Right ventricle myocardium inferior (tissue), 1 donor: ENCODE data around the gene HPS5. TPM values are rescaled to one million over a fixed set of nuclear protein-coding genes. Genes with fewer than 3 reads are reported as not detected.
"Not testable (repeated sequence)": the region's sequence is repeated elsewhere in the genome, so short reads cannot be mapped to it uniquely, and the experiment has no call there.

ENCODE experiments used
- ATAC-seq: fragments of 200-7000 bp; cut with Tn5 transposase; one replicate; pipeline ENCODE4 v1.9.1; 2020; ENCODE audit warnings: mild to moderate bottlenecking, moderate library complexity
- DNase-seq: peaks from one replicate; pipeline ENCODE4 v3.0.0; 2021; ENCODE audit errors: missing footprints
- intact Hi-C: fragments of 100-400 bp; cut with DNase I; formaldehyde crosslinking; loops from one replicate; pipeline ENCODE4 v1.11.0; 2022
- total RNA-seq: library from RNA; stranded (reverse); fragmentation: NEBNext Ultra II Directional; extraction: Animal tissue kit (Norgen Biotek cat#: 25700); gene quantifications from one replicate; pipeline ENCODE4 v1.2.1, GENCODE V29; 2021
- donor health status: DM: no; HTN: yes; CAD: no; lungs with severe emphysema.

HPS5 gene
- total RNA-seq, 1 donor from 2014 or later = 10.5 TPM

GRCh38 chr11:18248561-18248960, 73.4 kb downstream of the HPS5 start, which contains the start of gene SAA2:
SAA2 (minus strand) TSS chr11:18248668; CDS start chr11:18248011, 657 bp downstream.
- DNase-seq (no peak), ATAC-seq (no peak)
- intact Hi-C loops = no loop called here

GRCh38 chr11:18247191-18247581, 74.8 kb downstream of the HPS5 start:
- ATAC-seq, intact Hi-C loops, DNase-seq: not testable (repeated sequence)

- ATAC-seq, DNase-seq, intact Hi-C loops: not testable (repeated sequence)
These were observed 75.4 kb downstream of the HPS5 start for GRCh38 chr11:18246379-18247190.

GRCh38 chr11:18245396-18245795, 76.5 kb downstream of the HPS5 start:
- intact Hi-C loops = no loop called here
- no peak for DNase-seq
- no peak for ATAC-seq

- ATAC-seq (no peak), DNase-seq (no peak)
- intact Hi-C loops = no loop called here
These were observed 78.1 kb downstream of the HPS5 start for GRCh38 chr11:18243783-18244362.

- no peak for ATAC-seq
- no peak for DNase-seq
- intact Hi-C loops = no loop called here
These were observed 82.3 kb downstream of the HPS5 start for GRCh38 chr11:18239655-18240054.

GRCh38 chr11:18236664-18237356, 85.1 kb downstream of the HPS5 start, which contains the start of gene SAA4:
SAA4 (minus strand) TSS chr11:18236802; CDS start chr11:18235926, 876 bp downstream.
- ATAC-seq (no peak), DNase-seq (no peak)
- intact Hi-C loops = no loop called here

GRCh38 chr11:18235394-18236334, 86.3 kb downstream of the HPS5 start:
- intact Hi-C loops = no loop called here
- DNase-seq (no peak), ATAC-seq (no peak)

GRCh38 chr11:18233912-18234311, 88.0 kb downstream of the HPS5 start:
- ATAC-seq (no peak), DNase-seq (no peak)
- intact Hi-C loops = no loop called here

GRCh38 chr11:18230859-18231258, 91.1 kb downstream of the HPS5 start:
- ATAC-seq (no peak), DNase-seq (no peak)
- intact Hi-C loops = no loop called here

GRCh38 chr11:18229501-18229900, 92.4 kb downstream of the HPS5 start:
- no peak for ATAC-seq
- intact Hi-C loops = no loop called here
- DNase-seq = no peak

Other genes starting within 250 kb of the HPS5 start
- gene SAAL1, start 216.1 kb downstream of the HPS5 start, total RNA-seq = 7.9 TPM
- not detected for gene MRGPRX3, start 189.6 kb downstream of the HPS5 start, total RNA-seq
- gene MRGPRX4, start 149.3 kb downstream of the HPS5 start, total RNA-seq = not detected
- gene SAA4, start 85.3 kb downstream of the HPS5 start, total RNA-seq = not detected
- 1.8 TPM for gene SAA2, start 73.5 kb downstream of the HPS5 start, total RNA-seq
- 7.8 TPM for gene SAA1, start 55.9 kb downstream of the HPS5 start, total RNA-seq
- 23.9 TPM for gene GTF2H1, start 427 bp upstream of the HPS5 start, total RNA-seq
- gene LDHA, start 72.4 kb upstream of the HPS5 start, total RNA-seq = 424 TPM
- gene LDHC, start 90.2 kb upstream of the HPS5 start, total RNA-seq = not detected
- gene LDHAL6A, start 133.7 kb upstream of the HPS5 start, total RNA-seq = not detected
- 62.6 TPM for gene TSG101, start 204.8 kb upstream of the HPS5 start, total RNA-seq